Parathyroid adenoma (tissue), 2 donors: ENCODE data around the gene SNX17.

Source experiments
- H2AFZ ChIP-seq: fragments of 300-600 bp; sonication (generic); one replicate; pipeline ENCODE4 v1.7.0; 2017; ENCODE audit warnings: antibody characterized with exemption, mild to moderate bottlenecking
- H3K27ac ChIP-seq: fragments of 300-600 bp; sonication (generic); one replicate; pipeline ENCODE4 v1.7.0; 2017
- H3K27me3 ChIP-seq: fragments of 300-600 bp; sonication (generic); one replicate; pipeline ENCODE4 v1.7.0; 2017; ENCODE audit warnings: low read length; ENCODE audit not compliant: control insufficient read depth, insufficient read depth
- H3K36me3 ChIP-seq: fragments of 300-600 bp; sonication (generic); one replicate; pipeline ENCODE4 v1.7.0; 2017; ENCODE audit warnings: low read length; ENCODE audit not compliant: control insufficient read depth, insufficient read depth
- H3K4me1 ChIP-seq: fragments of 300-600 bp; sonication (generic); one replicate; pipeline ENCODE4 v1.7.0; 2017; ENCODE audit warnings: control low read depth
- H3K4me2 ChIP-seq: fragments of 300-600 bp; sonication (generic); one replicate; pipeline ENCODE4 v1.7.0; 2017; ENCODE audit warnings: low read length
- H3K4me3 ChIP-seq: fragments of 300-600 bp; sonication (generic); one replicate; pipeline ENCODE4 v1.7.0; 2017; ENCODE audit warnings: low read depth, low read length
- H3K79me2 ChIP-seq: fragments of 300-600 bp; sonication (generic); one replicate; pipeline ENCODE4 v1.7.0; 2017; ENCODE audit warnings: control low read depth
- H3K9ac ChIP-seq: fragments of 300-600 bp; sonication (generic); one replicate; pipeline ENCODE4 v1.7.0; 2017; ENCODE audit warnings: mild to moderate bottlenecking
- H3K9me3 ChIP-seq: fragments of 300-600 bp; sonication (generic); one replicate; pipeline ENCODE4 v1.7.0; 2017; ENCODE audit warnings: low read length; ENCODE audit not compliant: control insufficient read depth
- CTCF ChIP-seq: fragments of 300-600 bp; sonication (generic); IDR thresholded peaks from one replicate; pipeline ENCODE4 v1.7.0; 2017; ENCODE audit warnings: antibody characterized with exemption, mild to moderate bottlenecking
- donor health status: primary hyperparathyroidism.

The SNX17 gene

GRCh38 chr2:27370026-27370815 is at the start of gene SNX17, which contains the start of gene EIF2B4:
Gene SNX17, plus strand, starts transcription at chr2:27370616. Its CDS starts 128 bp downstream, at chr2:27370744.
Gene EIF2B4, minus strand, starts transcription at chr2:27370338. Its CDS starts 24 bp downstream, at chr2:27370314.
- peak; percentile 91 for TF ChIP-seq CTCF
- Histone ChIP-seq H3K27ac (peak within 1 kb of the TSS; percentile 83), H3K4me3 (peak within 1 kb of the TSS; percentile 95), H3K4me1 (peaks cover 4% of the 10 kb centered on the region), H3K9me3 (no peaks in the 10 kb centered on the region), H3K9ac (peak within 1 kb of the TSS; percentile 91), H2AFZ (peak within 1 kb of the TSS; percentile 90), H3K4me2 (peak within 1 kb of the TSS; percentile 92), H3K79me2 (peaks cover 33% of the 10 kb centered on the region), H3K36me3 (no peaks in the 10 kb centered on the region), H3K27me3 (no peaks in the 10 kb centered on the region)

DNA sequence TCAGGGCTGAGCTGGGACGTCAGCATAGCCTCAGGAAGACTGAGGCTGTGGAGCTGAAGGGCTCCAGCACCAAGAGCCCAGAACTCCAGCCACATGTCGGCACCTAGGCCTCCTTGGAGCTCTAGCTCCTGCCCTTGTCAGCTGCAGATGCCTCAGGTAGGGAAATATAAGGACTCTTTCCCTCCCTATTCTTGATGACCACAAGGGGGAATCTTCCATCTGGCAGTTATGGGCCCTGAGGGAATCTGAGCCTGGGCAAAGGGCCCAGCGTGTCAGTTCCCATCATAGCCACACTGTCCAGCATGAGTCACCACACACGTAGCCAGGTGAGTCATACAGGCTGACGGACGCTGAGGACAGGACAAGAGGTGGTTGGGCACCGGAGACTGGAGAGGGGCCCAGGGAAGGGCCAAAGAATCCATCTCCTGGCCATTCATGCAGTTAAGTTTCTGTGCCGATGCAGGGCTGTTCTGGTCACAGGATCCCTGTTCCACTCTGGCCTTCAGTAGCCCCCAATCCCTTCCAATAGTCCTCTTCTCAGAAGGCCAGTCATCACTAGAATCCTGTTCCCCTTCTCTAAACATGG is 49.4 kb upstream of the SNX17 start:
- Histone ChIP-seq H3K9ac (no peak overlapping the region), H3K4me2 (no peak overlapping the region), H3K4me1 (peaks cover 18% of the 10 kb centered on the region), H2AFZ (peak overlapping the region; percentile 26), H3K79me2 (peaks cover 3% of the 10 kb centered on the region), H3K4me3 (no peak overlapping the region), H3K27ac (peak overlapping the region; percentile 97), H3K9me3 (no peaks in the 10 kb centered on the region), H3K27me3 (no peaks in the 10 kb centered on the region), H3K36me3 (no peaks in the 10 kb centered on the region)
- peak; percentile 63 for TF ChIP-seq CTCF

DNA sequence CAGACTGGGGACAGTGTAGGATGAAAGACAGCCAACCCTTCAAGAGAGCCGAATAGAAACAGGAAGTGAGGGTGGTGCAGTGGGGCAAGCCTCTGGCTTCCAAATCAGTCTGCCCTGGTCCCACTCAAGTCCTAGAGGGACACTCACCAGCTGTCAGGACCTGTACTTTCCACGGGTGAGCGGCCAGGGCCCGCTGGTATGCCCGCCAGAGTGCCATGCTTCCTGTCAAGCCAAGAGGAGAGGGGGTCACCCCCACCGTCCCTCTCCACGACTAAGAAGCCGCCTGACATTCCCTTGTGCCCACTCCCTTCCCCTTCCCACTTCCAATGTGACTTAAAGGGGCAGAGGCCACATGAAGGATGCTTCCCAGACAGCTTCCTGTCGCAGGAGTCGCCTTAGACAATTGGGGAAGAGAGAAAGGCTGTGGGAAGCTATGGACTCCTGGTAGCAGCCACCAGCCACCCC is 48.1 kb upstream of the SNX17 start:
- H3K4me2 ChIP-seq, result peak overlapping the region; percentile 96
- H3K4me3 ChIP-seq, result peak overlapping the region; percentile 95
- H3K79me2 ChIP-seq, result no peaks in the 10 kb centered on the region
- no peaks in the 10 kb centered on the region for H3K27me3 ChIP-seq
- H3K4me1 ChIP-seq, result peaks cover 18% of the 10 kb centered on the region
- no peak for TF ChIP-seq CTCF
- H3K27ac ChIP-seq, result peak overlapping the region; percentile 97
- H3K9ac ChIP-seq, result peak overlapping the region; percentile 64
- H3K36me3 ChIP-seq, result no peaks in the 10 kb centered on the region
- H2AFZ ChIP-seq, result peak overlapping the region; percentile 90
- no peaks in the 10 kb centered on the region for H3K9me3 ChIP-seq

- peak within 1 kb of the TSS; percentile 97 for H3K27ac ChIP-seq
- H2AFZ ChIP-seq, result peak within 1 kb of the TSS; percentile 90
- H3K4me1 ChIP-seq, result peaks cover 18% of the 10 kb centered on the region
- H3K4me3 ChIP-seq, result peak within 1 kb of the TSS; percentile 95
- no peak for TF ChIP-seq CTCF
- no peaks in the 10 kb centered on the region for H3K36me3 ChIP-seq
- H3K9ac ChIP-seq, result peak within 1 kb of the TSS; percentile 95
- no peaks in the 10 kb centered on the region for H3K79me2 ChIP-seq
- peak within 1 kb of the TSS; percentile 96 for H3K4me2 ChIP-seq
- no peaks in the 10 kb centered on the region for H3K27me3 ChIP-seq
- H3K9me3 ChIP-seq, result no peaks in the 10 kb centered on the region
Observed at GRCh38 chr2:27322766-27323595, 47.4 kb upstream of the SNX17 start, which contains the start of gene MPV17. Gene MPV17, minus strand, starts transcription at chr2:27323097. Its CDS starts 580 bp downstream, at chr2:27322517.
